ENCODE results near the gene SLC13A4. TPM values are rescaled to one million over a fixed set of nuclear protein-coding genes. Genes with fewer than 3 reads are reported as not detected.

SLC13A4 gene
- total and polyA plus RNA-seq, 2 of the 13 experiments (the other 11 are each of a cell fraction or from before 2014, with no cell fraction given) = 0.04 TPM; not detected in 1

DNA sequence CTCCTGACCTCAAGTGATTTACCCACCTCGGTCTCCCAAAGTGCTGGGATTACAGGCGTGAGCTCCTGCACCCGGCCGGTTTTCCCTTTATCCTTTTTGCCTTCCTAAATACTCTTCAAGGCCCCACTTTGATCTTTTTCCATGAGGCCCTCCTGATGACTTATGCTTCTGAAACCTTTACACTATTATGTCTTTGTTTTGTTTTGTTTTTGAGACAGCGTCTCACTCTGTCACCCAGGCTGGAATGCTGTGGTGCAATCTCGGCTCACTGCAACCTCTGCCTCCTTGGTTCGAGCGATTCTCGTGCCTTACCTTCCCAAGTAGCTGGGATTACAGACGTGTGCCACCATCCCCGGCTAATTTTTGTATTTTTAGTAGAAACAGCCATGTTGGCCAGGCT, 61.8 kb downstream of the SLC13A4 start:
- no peak overlapping the region for H3K27ac ChIP-seq (ENCODE audit: extremely low read length, insufficient read depth, low read length)
- H3K4me3 ChIP-seq (replicated peaks in 1 of 3; ENCODE audit: insufficient read depth in 1 of 3, low read depth in 2 of 3, low read length in 3 of 3) = no peak overlapping the region
- H3K79me2 ChIP-seq (ENCODE audit: insufficient read depth, low read length) = peaks cover 52% of the 10 kb centered on the region
- H3K36me3 ChIP-seq (replicated peaks in 1 of 2; ENCODE audit: control insufficient read depth in 1 of 2, insufficient read depth in 2 of 2, low read length in 2 of 2) = no peaks in the 10 kb centered on the region; a peak in 1 of 5 replicates
- 52% methylated on average over 11 of the region's 11 CpGs for WGBS (ENCODE audit: low lambda C conversion rate)
- POLR2A ChIA-PET = no interaction called here
- H3K9ac ChIP-seq (ENCODE audit: insufficient read depth, low read depth, low read length) = no peak overlapping the region
- H3K4me1 ChIP-seq (ENCODE audit: insufficient read depth, low read length) = peaks cover 41% of the 10 kb centered on the region
- no TSS peak for BruUV-seq (replicated peaks)
- DNase-seq (ENCODE audit: low spot score) (peak; percentile 64), FAIRE-seq (no peak), ATAC-seq (no peak)
- H3K27me3 ChIP-seq (ENCODE audit: control insufficient read depth in 1 of 2, insufficient read depth in 2 of 2, low read length in 2 of 2) = no peaks in the 10 kb centered on the region; a peak in 1 of 5 replicates
- no peaks in the 10 kb centered on the region for H4K20me1 ChIP-seq (ENCODE audit: insufficient read depth, low read length)
- in situ Hi-C loops (cut with HindIII; ENCODE audit: extremely low pct_ligation_motif_present, low pct_unique_long_range_greater_than_20kb) = no loop called here
- H2AFZ ChIP-seq (ENCODE audit: low read length) = no peak overlapping the region
- no peaks in the 10 kb centered on the region for H3K9me3 ChIP-seq (ENCODE audit: low read length)
- no peak overlapping the region; the same call in 1 of the 2 replicates for H3K4me2 ChIP-seq (ENCODE audit: low read depth, low read length)
- CTCF ChIA-PET (ENCODE audit: low intra/inter-chr PET ratio, low total read pairs) = no interaction called here
- TF ChIP-seq TEAD3 (CRISPR knock-in tag; optimal IDR thresholded peaks at IDR 0.05; ENCODE audit: borderline replicate concordance) = peak; percentile 63
- no peak for TF ChIP-seq ETV6 (CRISPR knock-in tag; conservative IDR thresholded peaks at IDR 0.05)
- no peak for TF ChIP-seq FOXM1 (CRISPR knock-in tag; IDR thresholded peaks at IDR 0.05)
- TF ChIP-seq SOX5 (CRISPR knock-in tag; IDR thresholded peaks at IDR 0.05; ENCODE audit: borderline replicate concordance) = peak; percentile 44; the same call in 1 of the 2 replicates
- no peak for TF ChIP-seq SOX13 (IDR thresholded peaks at IDR 0.05)
- TF ChIP-seq SOX13 (CRISPR knock-in tag; conservative IDR thresholded peaks at IDR 0.05 in 1 of 2, IDR thresholded peaks at IDR 0.05 in 1 of 2) = peak in 1 of 2 experiments; percentile 35; a peak in 1 of 4 replicates
- TF ChIP-seq SIN3B (IDR thresholded peaks at IDR 0.05; ENCODE audit: low read length) = no peak
- no peak for TF ChIP-seq KAT7 (CRISPR knock-in tag; IDR thresholded peaks at IDR 0.05; ENCODE audit: borderline replicate concordance)
- TF ChIP-seq LCORL (IDR thresholded peaks at IDR 0.05) = no peak
- TF ChIP-seq LCORL (CRISPR knock-in tag; IDR thresholded peaks at IDR 0.05) = no peak
- TF ChIP-seq ZMYM2 (CRISPR knock-in tag; IDR thresholded peaks at IDR 0.05) = 0 out of 2 replicates have a peak, but pooled peaks have one; percentile 35
- no peak for TF ChIP-seq GTF3A (CRISPR knock-in tag; conservative IDR thresholded peaks at IDR 0.05)
- TF ChIP-seq CEBPG (CRISPR knock-in tag; IDR thresholded peaks at IDR 0.05) = peak; percentile 42; the same call in 1 of the 2 replicates
- TF ChIP-seq, protein P1, sequence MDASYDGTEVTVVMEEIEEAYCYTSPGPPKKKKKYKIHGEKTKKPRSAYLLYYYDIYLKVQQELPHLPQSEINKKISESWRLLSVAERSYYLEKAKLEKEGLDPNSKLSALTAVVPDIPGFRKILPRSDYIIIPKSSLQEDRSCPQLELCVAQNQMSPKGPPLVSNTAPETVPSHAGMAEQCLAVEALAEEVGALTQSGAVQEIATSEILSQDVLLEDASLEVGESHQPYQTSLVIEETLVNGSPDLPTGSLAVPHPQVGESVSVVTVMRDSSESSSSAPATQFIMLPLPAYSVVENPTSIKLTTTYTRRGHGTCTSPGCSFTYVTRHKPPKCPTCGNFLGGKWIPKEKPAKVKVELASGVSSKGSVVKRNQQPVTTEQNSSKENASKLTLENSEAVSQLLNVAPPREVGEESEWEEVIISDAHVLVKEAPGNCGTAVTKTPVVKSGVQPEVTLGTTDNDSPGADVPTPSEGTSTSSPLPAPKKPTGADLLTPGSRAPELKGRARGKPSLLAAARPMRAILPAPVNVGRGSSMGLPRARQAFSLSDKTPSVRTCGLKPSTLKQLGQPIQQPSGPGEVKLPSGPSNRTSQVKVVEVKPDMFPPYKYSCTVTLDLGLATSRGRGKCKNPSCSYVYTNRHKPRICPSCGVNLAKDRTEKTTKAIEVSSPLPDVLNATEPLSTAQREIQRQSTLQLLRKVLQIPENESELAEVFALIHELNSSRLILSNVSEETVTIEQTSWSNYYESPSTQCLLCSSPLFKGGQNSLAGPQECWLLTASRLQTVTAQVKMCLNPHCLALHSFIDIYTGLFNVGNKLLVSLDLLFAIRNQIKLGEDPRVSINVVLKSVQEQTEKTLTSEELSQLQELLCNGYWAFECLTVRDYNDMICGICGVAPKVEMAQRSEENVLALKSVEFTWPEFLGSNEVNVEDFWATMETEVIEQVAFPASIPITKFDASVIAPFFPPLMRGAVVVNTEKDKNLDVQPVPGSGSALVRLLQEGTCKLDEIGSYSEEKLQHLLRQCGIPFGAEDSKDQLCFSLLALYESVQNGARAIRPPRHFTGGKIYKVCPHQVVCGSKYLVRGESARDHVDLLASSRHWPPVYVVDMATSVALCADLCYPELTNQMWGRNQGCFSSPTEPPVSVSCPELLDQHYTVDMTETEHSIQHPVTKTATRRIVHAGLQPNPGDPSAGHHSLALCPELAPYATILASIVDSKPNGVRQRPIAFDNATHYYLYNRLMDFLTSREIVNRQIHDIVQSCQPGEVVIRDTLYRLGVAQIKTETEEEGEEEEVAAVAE (CRISPR knock-in tag; IDR thresholded peaks at IDR 0.05; ENCODE audit: borderline replicate concordance) = no peak
- no peak for TF ChIP-seq MYNN (CRISPR knock-in tag; IDR thresholded peaks at IDR 0.05; ENCODE audit: low read depth)
- TF ChIP-seq CCDC6 (CRISPR knock-in tag; IDR thresholded peaks at IDR 0.05) = no peak
- no peak for TF ChIP-seq REL (CRISPR knock-in tag; conservative IDR thresholded peaks at IDR 0.05)
- TF ChIP-seq, protein P2, sequence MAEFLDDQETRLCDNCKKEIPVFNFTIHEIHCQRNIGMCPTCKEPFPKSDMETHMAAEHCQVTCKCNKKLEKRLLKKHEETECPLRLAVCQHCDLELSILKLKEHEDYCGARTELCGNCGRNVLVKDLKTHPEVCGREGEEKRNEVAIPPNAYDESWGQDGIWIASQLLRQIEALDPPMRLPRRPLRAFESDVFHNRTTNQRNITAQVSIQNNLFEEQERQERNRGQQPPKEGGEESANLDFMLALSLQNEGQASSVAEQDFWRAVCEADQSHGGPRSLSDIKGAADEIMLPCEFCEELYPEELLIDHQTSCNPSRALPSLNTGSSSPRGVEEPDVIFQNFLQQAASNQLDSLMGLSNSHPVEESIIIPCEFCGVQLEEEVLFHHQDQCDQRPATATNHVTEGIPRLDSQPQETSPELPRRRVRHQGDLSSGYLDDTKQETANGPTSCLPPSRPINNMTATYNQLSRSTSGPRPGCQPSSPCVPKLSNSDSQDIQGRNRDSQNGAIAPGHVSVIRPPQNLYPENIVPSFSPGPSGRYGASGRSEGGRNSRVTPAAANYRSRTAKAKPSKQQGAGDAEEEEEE (CRISPR knock-in tag; IDR thresholded peaks at IDR 0.05; ENCODE audit: borderline replicate concordance) = no peak
- TF ChIP-seq TCF7 (IDR thresholded peaks at IDR 0.05; ENCODE audit: low read depth) = peak; percentile 37
- TF ChIP-seq MAFG (CRISPR knock-in tag; IDR thresholded peaks at IDR 0.05) = no peak
- no peak for TF ChIP-seq MEF2D (CRISPR knock-in tag; IDR thresholded peaks at IDR 0.05)
- TF ChIP-seq ZNF546 (CRISPR knock-in tag; conservative IDR thresholded peaks at IDR 0.05) = no peak
- TF ChIP-seq CEBPB (IDR thresholded peaks at IDR 0.05; ENCODE audit: borderline replicate concordance, low read depth, low read length) = peak; percentile 44; the same call in 1 of the 2 replicates
- no peak for TF ChIP-seq RFXANK (CRISPR knock-in tag; IDR thresholded peaks at IDR 0.05)
- intact Hi-C loops (cut with micrococcal nuclease; ENCODE audit: unreplicated experiment) = loop anchor here (5.0 kb wide), 1 partner anchor 159 kb away; no protein-coding TSS in a partner anchor

All from HepG2 (cell line).